NCI-H82 treated with DMSO at 0.1 percent for 48 hours (cell line): ENCODE data around the gene TNFRSF8.

Source experiments
- DNase-seq: peaks from one replicate; lab custom pipeline; 2025; ENCODE audit not compliant: unreplicated experiment; lab: John Stamatoyannopoulos, UW

The TNFRSF8 gene

GRCh38 chr1:12153181-12153785, 90.2 kb downstream of the TNFRSF8 start:
- no peak for DNase-seq

GRCh38 chr1:12155328-12155727, 92.2 kb downstream of the TNFRSF8 start:
- no peak for DNase-seq

- DNase-seq: no peak
Observed at GRCh38 chr1:12157366-12158231, 94.5 kb downstream of the TNFRSF8 start.

GRCh38 chr1:12158357-12159092, 95.4 kb downstream of the TNFRSF8 start:
- no peak for DNase-seq

- no peak for DNase-seq
Observed at GRCh38 chr1:12159816-12160215, 96.7 kb downstream of the TNFRSF8 start.

- DNase-seq: no peak
Observed at GRCh38 chr1:12161324-12161661, 98.2 kb downstream of the TNFRSF8 start.

- DNase-seq: no peak
Observed at GRCh38 chr1:12161662-12162458, 98.8 kb downstream of the TNFRSF8 start.

- no peak for DNase-seq
Observed at GRCh38 chr1:12162459-12163137, 99.5 kb downstream of the TNFRSF8 start.

- DNase-seq: no peak
Observed at GRCh38 chr1:12163210-12163609, 100.1 kb downstream of the TNFRSF8 start.

- DNase-seq: no peak
Observed at GRCh38 chr1:12164210-12164609, 101.1 kb downstream of the TNFRSF8 start.

- DNase-seq: no peak
Observed at GRCh38 chr1:12165342-12165741, 102.2 kb downstream of the TNFRSF8 start.

- no peak for DNase-seq
Observed at GRCh38 chr1:12166834-12167492, 103.9 kb downstream of the TNFRSF8 start, which contains the start of gene TNFRSF1B. Gene TNFRSF1B (plus strand): TSS chr1:12166991. CDS start chr1:12167092, 101 bp downstream.

GRCh38 chr1:12167493-12168429, 104.7 kb downstream of the TNFRSF8 start:
- no peak for DNase-seq

- no peak for DNase-seq
Observed at GRCh38 chr1:12168451-12169160, 105.5 kb downstream of the TNFRSF8 start.

GRCh38 chr1:12169442-12170135, 106.5 kb downstream of the TNFRSF8 start:
- no peak for DNase-seq

- DNase-seq: no peak
Observed at GRCh38 chr1:12170263-12170671, 107.2 kb downstream of the TNFRSF8 start.

- DNase-seq: no peak
Observed at GRCh38 chr1:12171206-12172041, 108.3 kb downstream of the TNFRSF8 start.
